Bronchial epithelial cell (primary cell): ENCODE data around the gene FBXL13. TPM values are rescaled to one million over a fixed set of nuclear protein-coding genes. Genes with fewer than 3 reads are reported as not detected.
"Not testable (repeated sequence)": the region's sequence is repeated elsewhere in the genome, so short reads cannot be mapped to it uniquely, and the experiment has no call there.

ENCODE experiments used
- DNase-seq: peaks from one replicate; pipeline ENCODE4 v3.0.0-alpha.2; 2010; ENCODE audit warnings: low read depth
- FAIRE-seq: peaks from 2 replicates; lab custom pipeline; 2011; peaks lifted over from hg19 to GRCh38; lab: Jason Lieb, UNC
- H3K27me3 ChIP-seq: 2 replicates; pipeline ENCODE4 v1.5.1; 2011; ENCODE audit warnings: low read length; ENCODE audit not compliant: control insufficient read depth, insufficient read depth
- H3K36me3 ChIP-seq: 2 replicates; pipeline ENCODE4 v1.5.1; 2011; ENCODE audit warnings: low read length; ENCODE audit not compliant: control insufficient read depth, insufficient read depth
- H3K4me3 ChIP-seq: 2 replicates; pipeline ENCODE4 v1.5.1; 2011; ENCODE audit warnings: mild to moderate bottlenecking, low read depth, low read length, control low read depth
- CTCF ChIP-seq: IDR thresholded peaks from 2 replicates; pipeline ENCODE4 v1.5.1; 2011; ENCODE audit warnings: mild to moderate bottlenecking, moderate library complexity, low read length, control low read depth, inconsistent platforms; ENCODE audit not compliant: insufficient read depth, severe bottlenecking
- total RNA-seq: library from RNA; depleted of rRNA; stranded (reverse); fragments of >200 nt; gene quantifications from 2 replicates; pipeline ENCODE4 v1.2.1, GENCODE V29; 2014

FBXL13 gene
- total RNA-seq, 1 donor from 2014 or later: 0.26 TPM

GRCh38 chr7:102975854-102976253, 98.7 kb downstream of the FBXL13 start:
- FAIRE-seq (no peak), DNase-seq (no peak)
- H3K27me3 ChIP-seq: no peaks in the 10 kb centered on the region
- H3K36me3 ChIP-seq: no peaks in the 10 kb centered on the region
- TF ChIP-seq CTCF: no peak
- H3K4me3 ChIP-seq: no peak overlapping the region

DNA sequence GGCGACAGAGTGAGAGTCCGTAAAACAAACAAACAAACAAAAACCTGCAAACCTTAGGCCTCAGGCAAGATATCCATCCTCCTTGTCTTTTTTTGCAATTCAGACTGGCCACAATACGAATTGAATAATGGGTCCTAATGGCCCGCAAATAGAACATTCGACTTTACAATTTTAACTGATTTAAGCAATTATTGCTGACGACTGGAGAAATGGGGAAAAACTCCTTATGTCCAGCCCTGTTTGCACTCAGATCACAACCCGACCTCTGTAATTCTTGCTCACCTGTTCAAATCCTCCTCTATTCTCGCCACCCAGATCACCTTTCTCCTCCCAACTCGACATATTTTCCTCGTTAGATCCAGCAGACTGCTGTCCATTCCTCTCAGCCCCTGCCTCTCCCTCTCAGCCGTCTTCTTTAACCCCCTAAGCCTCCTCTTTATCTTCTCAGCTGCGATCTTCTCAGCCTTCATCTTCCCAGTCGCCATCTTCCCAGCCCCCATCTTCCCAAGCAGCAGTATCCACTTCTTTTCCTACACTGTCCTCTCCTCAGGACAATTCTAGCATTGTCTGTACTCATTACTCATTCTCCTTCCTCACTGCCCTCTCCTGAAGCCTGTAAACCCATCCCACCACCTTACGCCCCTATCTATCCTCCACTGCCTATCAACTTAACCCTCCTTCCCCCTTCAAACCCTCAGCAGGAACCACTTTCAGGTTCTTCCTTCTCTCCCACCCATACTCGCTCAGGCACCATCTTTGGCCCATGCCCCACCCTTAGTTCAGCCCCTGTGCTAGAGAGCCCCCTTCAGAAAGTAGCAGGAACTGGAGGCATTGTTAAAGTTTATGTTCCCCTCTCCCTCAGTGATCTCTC, 100.0 kb downstream of the FBXL13 start:
- FAIRE-seq: no peak
- DNase-seq: no peak
- H3K36me3 ChIP-seq: no peaks in the 10 kb centered on the region
- TF ChIP-seq CTCF: no peak
- H3K4me3 ChIP-seq: no peak overlapping the region
- H3K27me3 ChIP-seq: no peaks in the 10 kb centered on the region

GRCh38 chr7:102973096-102973802, 101.3 kb downstream of the FBXL13 start:
- no peak for TF ChIP-seq CTCF
- Histone ChIP-seq H3K36me3 (no peaks in the 10 kb centered on the region), H3K4me3 (no peak overlapping the region), H3K27me3 (no peaks in the 10 kb centered on the region)
- no peak for FAIRE-seq
- no peak for DNase-seq

- H3K4me3 ChIP-seq: no peak overlapping the region
- no peaks in the 10 kb centered on the region for H3K27me3 ChIP-seq
- no peaks in the 10 kb centered on the region for H3K36me3 ChIP-seq
- FAIRE-seq (no peak), DNase-seq (peak; percentile 30)
- no peak for TF ChIP-seq CTCF
These were observed 106.8 kb downstream of the FBXL13 start for GRCh38 chr7:102967798-102968197.

DNA sequence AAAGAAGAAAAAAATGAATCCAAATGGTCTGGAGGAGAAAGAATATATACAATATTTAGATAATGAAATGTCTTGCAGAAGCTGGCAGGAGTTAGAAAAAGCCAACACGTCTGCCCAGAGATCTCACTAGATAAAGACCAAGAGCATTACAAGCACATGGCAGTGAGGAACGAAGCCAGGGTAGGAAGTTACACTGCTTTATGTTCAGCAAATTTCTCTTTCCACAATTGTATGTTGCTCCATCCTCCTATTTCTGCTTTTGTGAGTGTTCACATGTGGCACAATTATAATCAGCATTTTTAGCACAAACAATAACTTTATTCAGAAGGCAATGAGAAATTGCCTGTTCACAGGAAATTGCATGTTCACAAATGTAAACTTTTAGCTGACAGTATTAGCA, 108.1 kb downstream of the FBXL13 start:
- Histone ChIP-seq H3K27me3 (no peaks in the 10 kb centered on the region), H3K4me3 (no peak overlapping the region), H3K36me3 (no peaks in the 10 kb centered on the region)
- no peak for FAIRE-seq
- DNase-seq: no peak
- no peak for TF ChIP-seq CTCF

GRCh38 chr7:102961993-102962392, 112.6 kb downstream of the FBXL13 start:
- not testable (repeated sequence) for FAIRE-seq

GRCh38 chr7:102958004-102958403, 116.6 kb downstream of the FBXL13 start:
- FAIRE-seq, H3K27me3 ChIP-seq, H3K36me3 ChIP-seq, H3K4me3 ChIP-seq, DNase-seq: not testable (repeated sequence)

More at GRCh38 chr7:102961993-102962392, 112.6 kb downstream of the FBXL13 start:
- H3K4me3 ChIP-seq, H3K27me3 ChIP-seq, DNase-seq, H3K36me3 ChIP-seq: not testable (repeated sequence)

- not testable (repeated sequence) for H3K36me3 ChIP-seq, H3K27me3 ChIP-seq, H3K4me3 ChIP-seq, DNase-seq, FAIRE-seq
These were observed 120.2 kb downstream of the FBXL13 start for GRCh38 chr7:102954359-102954758.
